Transverse colon (tissue), 4 donors: ENCODE data around the gene SPSB3. TPM values are rescaled to one million over a fixed set of nuclear protein-coding genes. Genes with fewer than 3 reads are reported as not detected.

Experiments used
- DNase-seq: peaks from one replicate; pipeline ENCODE4 v3.0.0-alpha.2; 2019
- H3K27ac ChIP-seq, 4 donors: fragments of 200-600 bp; sonication (generic); 2 replicates each; pipeline ENCODE4 v1.5.1; 2016 to 2018; ENCODE audit warnings: inconsistent platforms in 4 of 4
- H3K27me3 ChIP-seq: fragments of 200-600 bp; sonication (generic); 2 replicates; pipeline ENCODE4 v1.5.1; 2017; ENCODE audit warnings: inconsistent platforms
- H3K36me3 ChIP-seq, 4 donors: fragments of 200-600 bp; sonication (generic); 2 replicates each; pipeline ENCODE4 v1.5.1; 2017 to 2019; ENCODE audit warnings: inconsistent platforms in 4 of 4
- H3K4me1 ChIP-seq, 4 donors: fragments of 200-600 bp; sonication (generic); 2 replicates each; pipeline ENCODE4 v1.5.1; 2017 to 2020; ENCODE audit warnings: inconsistent platforms in 4 of 4
- H3K4me3 ChIP-seq, 4 donors: fragments of 200-600 bp; sonication (generic); 1 replicate in 1 of 4; 2 replicates in 3 of 4; pipeline versions ENCODE4 v1.5.1 to v1.6.1; 2017 to 2019; ENCODE audit warnings: inconsistent platforms in 4 of 4
- H3K9me3 ChIP-seq, 2 donors: fragments of 200-600 bp; sonication (generic); 2 replicates each; pipeline ENCODE4 v1.5.1; 2017 to 2019; ENCODE audit warnings: inconsistent platforms in 2 of 2
- EP300 ChIP-seq: sonication (generic); formaldehyde crosslinking; IDR thresholded peaks from one replicate; pipeline ENCODE4 v1.6.1; 2017; ENCODE audit warnings: antibody characterized with exemption, low read depth
- POLR2A ChIP-seq: fragments of 450-650 bp; IDR thresholded peaks from one replicate; pipeline ENCODE4 v1.6.1; 2016; ENCODE audit warnings: antibody characterized with exemption, mild to moderate bottlenecking, moderate library complexity
- POLR2AphosphoS5 ChIP-seq, 3 donors: sonication (generic); formaldehyde crosslinking; IDR thresholded peaks; one replicate each; pipeline ENCODE4 v1.6.1; 2016; ENCODE audit warnings: antibody characterized with exemption in 3 of 3
- WGBS, 2 donors: methylation state at CpG; one replicate each; pipeline ENCODE4 v1.1.5; 2018; ENCODE audit warnings: low coverage in 1 of 2; 5-methylcytosine and 5-hydroxymethylcytosine counted together
- in situ Hi-C, 4 donors: fragments of 200-750 bp; cut with MboI; loops; one replicate each; pipeline versions ENCODE4 v1.15.0 to v1.15.1; 2017; ENCODE audit warnings: low sequenced_read_pairs in 3 of 4, low pct_ligation_motif_present in 1 of 4, low pct_unique_long_range_greater_than_20kb in 1 of 4
- intact Hi-C: fragments of 100-400 bp; cut with DNase I; formaldehyde crosslinking; loops from one replicate; pipeline ENCODE4 v1.15.1; 2023; ENCODE audit warnings: low total_unique reads
- total RNA-seq, 4 donors: library from RNA; depleted of rRNA; stranded (reverse); fragments of >200 nt; gene quantifications; one replicate each; pipeline ENCODE4 v1.1.0, GENCODE V29; 2016
- TF ChIP-seq, protein P1 (sequence below), 5 experiments: fragments of 200-600 bp in 3 of 5; fragments of 450-650 bp in 2 of 5; sonication (generic) in 3 of 5; IDR thresholded peaks; 1 replicate in 2 of 5; 2 replicates in 3 of 5; pipeline ENCODE4 v1.5.1; 2016 to 2017; ENCODE audit warnings: antibody characterized with exemption in 5 of 5, inconsistent platforms in 3 of 5, mild to moderate bottlenecking in 2 of 5, moderate library complexity in 1 of 5

Gene SPSB3
- total RNA-seq, 4 donors from 2014 or later: 101 to 289 (median 125) TPM

DNA sequence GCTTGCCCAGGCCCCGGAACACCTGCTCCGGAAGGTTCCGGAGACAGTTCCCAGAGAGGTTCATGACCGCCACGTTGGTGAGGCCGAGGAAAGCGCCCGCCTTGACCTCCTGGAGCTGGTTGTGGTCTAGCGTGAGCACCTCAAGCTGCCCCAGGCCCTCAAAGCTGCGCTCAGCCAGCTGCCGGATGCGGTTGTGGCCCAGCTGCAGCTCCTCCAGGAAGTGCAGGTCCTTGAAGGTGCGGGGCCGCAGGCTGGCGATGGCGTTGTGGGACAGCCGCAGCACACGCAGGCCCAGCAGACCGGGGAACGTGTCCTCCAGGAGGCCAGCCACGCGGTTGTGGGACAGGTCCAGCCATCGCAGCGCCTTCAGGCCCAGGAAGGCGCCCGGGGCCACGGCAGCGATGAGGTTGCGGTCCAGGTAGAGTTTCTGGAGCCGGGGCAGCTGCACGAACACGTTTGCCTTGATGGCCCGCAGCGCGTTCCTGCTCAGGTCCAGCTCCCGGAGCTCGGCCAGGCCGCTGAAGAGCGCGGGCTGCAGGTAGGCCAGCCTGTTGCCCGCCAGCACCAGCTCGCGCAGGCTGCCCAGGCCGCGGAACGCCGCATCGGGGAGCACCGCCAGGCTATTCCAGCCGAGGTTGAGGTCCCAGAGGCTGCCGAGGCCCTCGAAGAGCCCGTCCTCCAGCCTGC lies 9.0 kb upstream of the SPSB3 start:
- Histone ChIP-seq H3K9me3 (no peaks in the 10 kb centered on the region), H3K4me1 (peaks cover 0 to 9% (median 6%) of the 10 kb centered on the region in 4 donors), H3K27ac (no peak overlapping the region), H3K27me3 (no peaks in the 10 kb centered on the region), H3K4me3 (no peak overlapping the region), H3K36me3 (no peaks in the 10 kb centered on the region)
- TF ChIP-seq, protein P1, sequence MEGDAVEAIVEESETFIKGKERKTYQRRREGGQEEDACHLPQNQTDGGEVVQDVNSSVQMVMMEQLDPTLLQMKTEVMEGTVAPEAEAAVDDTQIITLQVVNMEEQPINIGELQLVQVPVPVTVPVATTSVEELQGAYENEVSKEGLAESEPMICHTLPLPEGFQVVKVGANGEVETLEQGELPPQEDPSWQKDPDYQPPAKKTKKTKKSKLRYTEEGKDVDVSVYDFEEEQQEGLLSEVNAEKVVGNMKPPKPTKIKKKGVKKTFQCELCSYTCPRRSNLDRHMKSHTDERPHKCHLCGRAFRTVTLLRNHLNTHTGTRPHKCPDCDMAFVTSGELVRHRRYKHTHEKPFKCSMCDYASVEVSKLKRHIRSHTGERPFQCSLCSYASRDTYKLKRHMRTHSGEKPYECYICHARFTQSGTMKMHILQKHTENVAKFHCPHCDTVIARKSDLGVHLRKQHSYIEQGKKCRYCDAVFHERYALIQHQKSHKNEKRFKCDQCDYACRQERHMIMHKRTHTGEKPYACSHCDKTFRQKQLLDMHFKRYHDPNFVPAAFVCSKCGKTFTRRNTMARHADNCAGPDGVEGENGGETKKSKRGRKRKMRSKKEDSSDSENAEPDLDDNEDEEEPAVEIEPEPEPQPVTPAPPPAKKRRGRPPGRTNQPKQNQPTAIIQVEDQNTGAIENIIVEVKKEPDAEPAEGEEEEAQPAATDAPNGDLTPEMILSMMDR (IDR thresholded peaks at IDR 0.05): no peak
- TF ChIP-seq EP300: no peak
- TF ChIP-seq POLR2A: no peak
- TF ChIP-seq POLR2AphosphoS5 (IDR thresholded peaks at IDR 0.05): no peak
- WGBS, 2 donors: 91% methylated on average over 49 of the region's 53 CpGs; no CpG with 5 or more reads in 1 of the 2 donors
- intact Hi-C loops (no loop called here), in situ Hi-C loops (no loop called here)
- DNase-seq: no peak

DNA sequence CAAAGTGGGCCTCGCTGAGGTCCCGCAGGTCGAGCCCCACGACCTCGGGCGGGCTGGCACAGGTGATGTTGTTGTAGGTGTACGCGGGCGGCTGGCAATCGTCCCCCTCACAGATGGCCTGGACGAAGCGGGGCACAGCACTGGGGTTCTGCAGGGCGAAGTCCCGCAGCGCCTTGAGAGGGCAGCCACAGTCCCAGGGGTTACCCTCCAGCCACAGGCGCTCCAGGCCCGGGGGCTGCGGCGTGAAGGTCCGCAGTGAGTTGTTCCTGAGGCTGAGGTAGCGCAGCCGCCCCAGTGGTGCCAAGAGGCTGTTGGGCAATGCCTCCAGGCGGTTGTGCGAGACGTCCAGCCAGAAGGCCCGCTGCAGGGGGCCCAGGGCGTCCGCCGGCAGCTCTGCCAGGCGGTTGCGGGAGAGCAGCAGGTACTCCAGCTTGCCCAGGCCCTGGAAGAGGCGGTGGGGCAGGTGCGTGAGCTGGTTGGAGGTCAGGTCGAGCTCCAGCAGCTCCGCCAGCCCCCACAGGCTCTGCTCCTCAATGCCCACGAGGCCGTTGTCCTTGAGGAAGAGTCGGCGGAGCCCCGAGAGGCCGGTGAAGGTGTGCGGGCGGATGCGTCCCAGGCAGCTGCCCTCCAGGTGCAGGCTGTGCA lies 8.4 kb upstream of the SPSB3 start:
- Histone ChIP-seq H3K36me3 (no peaks in the 10 kb centered on the region), H3K4me1 (peaks cover 0 to 9% (median 6%) of the 10 kb centered on the region in 4 donors), H3K27me3 (no peaks in the 10 kb centered on the region), H3K27ac (no peak overlapping the region), H3K9me3 (no peaks in the 10 kb centered on the region), H3K4me3 (no peak overlapping the region)
- intact Hi-C loops: no loop called here
- TF ChIP-seq EP300 (no peak), POLR2AphosphoS5 (IDR thresholded peaks at IDR 0.05) (no peak), POLR2A (no peak)
- TF ChIP-seq, protein P1 (IDR thresholded peaks at IDR 0.05): no peak
- 95% methylated on average over 32 of the region's 44 CpGs; no CpG with 5 or more reads in 1 of the 2 donors for WGBS, 2 donors
- no peak for DNase-seq
- in situ Hi-C loops: no loop called here

DNA sequence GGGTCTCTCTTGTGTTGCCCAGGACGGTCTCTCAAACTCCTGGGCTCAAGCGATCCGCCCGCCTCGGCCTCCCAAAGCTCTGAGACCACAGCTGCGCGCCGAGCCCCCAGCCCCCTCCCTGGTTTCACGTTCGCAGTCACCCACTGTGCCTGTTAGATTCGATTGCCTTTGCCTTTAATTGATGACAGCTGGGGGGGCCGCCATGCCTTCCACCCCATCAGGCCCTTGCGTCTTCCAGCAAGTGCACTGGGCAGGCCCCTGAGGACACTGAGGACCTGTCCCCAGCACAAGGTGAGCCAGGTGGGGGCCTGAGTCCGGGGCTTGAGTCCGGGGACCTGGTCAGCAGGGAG lies 7.9 kb upstream of the SPSB3 start:
- H3K4me1 ChIP-seq: peaks cover 0 to 9% (median 6%) of the 10 kb centered on the region in 4 donors
- DNase-seq: no peak
- H3K27me3 ChIP-seq: no peaks in the 10 kb centered on the region
- no peak overlapping the region for H3K27ac ChIP-seq
- H3K4me3 ChIP-seq: no peak overlapping the region
- in situ Hi-C loops (no loop called here), intact Hi-C loops (no loop called here)
- no peaks in the 10 kb centered on the region for H3K9me3 ChIP-seq
- H3K36me3 ChIP-seq: no peaks in the 10 kb centered on the region
- WGBS, 2 donors: 96 to 98% methylated on average over 11 to 15 of the region's 15 CpGs
- TF ChIP-seq EP300 (no peak), POLR2A (no peak), POLR2AphosphoS5 (IDR thresholded peaks at IDR 0.05) (no peak)
- TF ChIP-seq, protein P1 (IDR thresholded peaks at IDR 0.05): no peak

DNA sequence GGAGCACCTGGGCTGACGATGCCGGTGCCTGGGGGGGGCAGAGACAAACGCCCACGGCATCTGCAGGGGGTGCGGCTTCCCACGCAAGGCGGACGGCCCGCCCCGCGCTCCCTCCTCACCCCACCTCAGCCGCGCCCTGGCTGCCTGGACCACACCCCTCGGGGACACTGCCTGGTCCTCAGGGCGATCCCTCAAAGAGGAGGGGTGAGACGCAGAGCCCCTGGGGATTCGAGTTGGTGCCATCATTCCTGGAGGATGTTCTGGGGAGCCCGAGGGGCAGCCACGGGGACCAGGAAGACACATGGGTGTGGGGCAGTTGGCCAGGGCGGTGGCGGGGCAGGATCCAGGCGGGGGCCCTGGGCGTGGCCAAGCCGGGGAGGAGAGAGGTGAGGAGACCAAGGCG lies 7.3 kb upstream of the SPSB3 start:
- DNase-seq: no peak
- intact Hi-C loops: no loop called here
- Histone ChIP-seq H3K27ac (no peak overlapping the region), H3K4me1 (peaks cover 0 to 9% (median 6%) of the 10 kb centered on the region in 4 donors), H3K36me3 (no peaks in the 10 kb centered on the region), H3K9me3 (no peaks in the 10 kb centered on the region), H3K4me3 (no peak overlapping the region), H3K27me3 (no peaks in the 10 kb centered on the region)
- no peak for TF ChIP-seq POLR2A
- TF ChIP-seq POLR2AphosphoS5 (IDR thresholded peaks at IDR 0.05): no peak
- no peak for TF ChIP-seq EP300
- TF ChIP-seq, protein P1 (IDR thresholded peaks at IDR 0.05): no peak
- in situ Hi-C loops: no loop called here
- WGBS, 2 donors: 82% methylated on average over 23 of the region's 25 CpGs; no CpG with 5 or more reads in 1 of the 2 donors
